GM21447 (cell line): ENCODE results near the gene JARID2.
"Not testable (repeated sequence)": the region's sequence is repeated elsewhere in the genome, so short reads cannot be mapped to it uniquely, and the experiment has no call there.

ENCODE experiments used
- ATAC-seq: cut with Tn5 transposase; IDR thresholded peaks from one replicate; pipeline ENCODE4 v1.9.1; 2021; ENCODE audit not compliant: unreplicated experiment

JARID2 gene

DNA sequence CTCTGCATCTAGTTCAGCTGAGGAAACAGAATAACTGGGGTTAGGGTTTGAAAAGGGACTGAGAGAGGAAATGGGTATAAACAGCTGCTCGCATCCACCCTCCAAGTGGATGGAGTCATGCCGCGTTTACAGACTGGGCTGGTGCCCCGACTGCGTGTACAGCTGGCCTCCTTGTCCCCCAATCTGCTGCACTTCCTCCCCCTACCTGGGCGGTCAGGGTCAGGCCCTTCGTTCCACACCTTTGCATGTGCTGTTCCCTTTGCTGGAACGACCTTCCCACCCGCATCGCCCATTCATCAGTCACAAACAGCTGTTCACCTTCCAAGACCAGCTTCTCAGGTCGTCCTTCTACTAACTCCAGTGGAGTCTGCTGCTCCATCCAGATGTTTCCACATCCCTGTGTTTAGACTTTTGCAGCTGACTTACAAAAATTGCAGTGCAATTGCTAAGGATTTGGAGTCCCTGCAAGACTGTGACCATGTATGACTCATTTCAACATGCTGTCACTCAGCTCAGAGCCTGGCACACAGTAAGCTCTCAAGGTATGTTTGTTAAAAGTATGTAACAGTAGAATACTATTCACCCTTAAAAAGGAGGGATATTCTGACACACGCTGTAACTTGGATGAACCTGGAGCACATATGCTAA, 287.6 kb downstream of the JARID2 start:
- no peak for ATAC-seq

DNA sequence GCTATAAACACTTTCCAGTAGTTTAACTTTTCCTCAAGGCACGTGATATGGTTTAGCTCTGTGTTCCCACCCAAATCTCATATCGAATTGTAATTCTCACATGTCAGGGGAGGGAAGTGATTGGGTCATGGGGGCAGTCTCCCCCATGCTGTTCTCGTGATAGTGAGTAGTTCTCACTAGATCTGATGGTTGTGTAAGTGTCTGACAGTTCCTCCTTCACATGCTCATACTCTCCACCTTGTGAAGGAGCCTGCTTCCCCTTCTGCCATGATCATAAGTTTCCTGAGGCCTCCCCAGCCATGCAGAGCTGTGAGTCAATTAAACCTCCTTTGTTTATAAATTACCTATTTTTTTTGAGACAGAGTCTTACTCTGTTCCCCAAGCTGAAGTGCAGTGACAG, 289.1 kb downstream of the JARID2 start:
- no peak for ATAC-seq

DNA sequence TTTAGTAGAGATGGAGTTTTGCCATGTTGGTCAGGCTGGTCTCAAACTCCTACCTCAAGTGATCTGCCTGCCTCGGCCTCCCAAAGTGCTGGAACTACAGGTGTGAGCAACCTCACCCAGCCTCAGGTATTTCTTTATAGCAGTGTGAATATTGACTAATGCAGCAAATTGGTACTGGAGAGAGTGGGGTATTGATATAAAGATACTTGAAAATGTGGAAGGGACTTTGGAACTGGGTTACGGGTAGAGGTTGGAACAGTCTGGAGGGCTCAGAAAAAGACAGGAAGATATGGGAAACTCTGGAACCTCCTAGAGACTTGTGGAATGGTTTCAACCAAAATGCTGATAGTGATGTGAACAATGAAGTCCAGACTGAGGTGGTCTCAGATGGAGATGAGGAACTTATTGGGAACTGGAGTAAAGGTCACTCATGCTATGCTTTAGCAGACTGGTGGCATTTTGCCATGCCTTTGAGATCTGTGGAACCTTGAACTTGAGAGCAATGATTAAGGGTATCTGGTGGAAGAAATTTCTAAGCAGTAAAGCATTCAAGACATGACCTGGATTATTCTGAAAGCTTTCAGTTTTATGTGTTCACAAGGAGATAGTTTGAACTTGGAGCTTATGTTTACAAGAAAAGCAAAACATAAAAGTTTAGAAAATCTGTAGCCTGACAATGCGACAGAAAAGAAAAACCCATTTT, 289.8 kb downstream of the JARID2 start:
- no peak for ATAC-seq

DNA sequence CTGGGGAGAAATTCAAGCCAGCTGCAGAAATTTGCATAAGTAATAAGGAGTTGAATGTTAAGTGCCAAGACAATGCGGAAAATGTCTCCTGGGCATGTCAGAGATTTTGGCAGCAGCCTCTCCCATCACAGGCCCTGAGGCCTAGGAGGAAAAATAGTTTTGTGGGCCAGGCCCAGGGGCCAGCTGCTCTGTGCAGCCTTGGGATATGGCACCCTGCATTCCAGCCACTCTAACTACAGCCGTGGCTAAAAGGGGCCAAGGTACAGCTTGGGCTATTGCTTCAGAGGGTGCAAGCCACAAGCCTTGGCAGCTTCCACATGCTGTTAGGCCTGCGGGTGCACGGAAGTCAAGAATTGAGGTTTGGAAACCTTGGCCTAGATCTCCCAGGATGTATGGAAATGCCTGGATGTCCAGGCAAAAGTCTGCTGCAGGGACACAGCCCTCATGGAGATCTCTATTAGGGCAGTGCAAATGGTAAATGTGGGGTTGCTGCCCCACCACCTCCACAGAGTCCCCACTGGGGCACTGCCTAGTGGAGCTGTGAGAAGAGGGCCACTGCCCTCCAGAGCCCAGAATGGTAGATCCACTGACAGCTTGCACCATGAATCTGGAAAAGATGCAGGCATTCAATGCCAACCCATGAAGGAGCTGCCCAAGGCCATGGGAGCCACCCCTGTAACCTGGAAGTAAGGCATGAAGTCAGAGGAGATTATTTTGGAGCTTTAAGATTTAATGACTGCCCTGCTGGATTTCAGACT, 290.5 kb downstream of the JARID2 start:
- no peak for ATAC-seq

DNA sequence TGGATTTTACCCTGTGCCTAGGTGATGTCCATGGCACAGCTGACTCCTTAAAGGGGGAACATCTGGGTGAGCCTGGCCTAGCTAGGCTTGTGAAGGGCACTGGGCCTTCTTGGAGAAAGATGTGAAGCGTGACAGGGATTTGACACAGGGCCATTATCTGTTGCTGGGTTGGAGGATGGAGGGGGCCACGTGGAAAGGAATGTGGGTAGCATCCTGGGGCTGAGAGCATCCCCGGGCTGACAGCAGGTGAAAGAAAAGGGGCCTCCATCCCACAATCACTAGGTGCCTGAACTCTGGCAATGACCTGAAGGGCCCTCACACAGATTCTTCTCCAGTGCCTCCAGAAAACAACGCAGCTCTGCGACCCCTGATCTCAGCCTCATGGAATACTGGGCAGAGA, 292.2 kb downstream of the JARID2 start:
- ATAC-seq: no peak

DNA sequence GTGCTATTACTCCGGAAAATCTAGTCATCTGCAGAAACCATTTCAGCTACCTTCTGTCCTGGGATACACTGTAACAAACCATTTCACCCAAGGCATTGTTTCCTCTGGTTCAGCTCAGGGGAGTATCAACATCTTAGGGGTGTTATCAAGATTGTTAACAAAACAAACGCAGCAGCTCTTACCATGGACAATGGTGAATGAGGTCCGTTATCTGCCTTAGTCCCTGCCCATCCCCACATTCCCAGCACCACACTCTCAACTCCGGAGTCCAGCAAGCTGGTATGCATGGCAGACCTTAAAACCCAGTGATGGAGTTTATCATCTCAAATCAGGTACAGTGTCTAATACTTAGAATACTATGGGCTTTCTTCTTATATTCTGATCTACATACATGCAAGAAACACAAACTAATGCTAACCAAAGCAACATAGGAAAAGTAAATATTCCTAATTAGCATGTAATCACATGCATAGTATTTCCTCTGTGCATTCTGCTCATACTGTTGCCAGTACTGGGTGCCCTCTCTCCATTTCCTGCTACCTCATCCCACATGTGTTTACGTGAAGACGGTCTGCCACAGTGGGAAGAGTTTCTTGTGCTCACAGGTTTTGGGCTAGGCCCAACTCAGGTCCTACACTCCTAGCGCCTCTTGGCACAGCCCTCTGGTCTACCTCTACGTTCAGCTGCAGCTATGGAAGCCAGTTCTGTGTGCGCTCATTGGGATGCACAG, 293.1 kb downstream of the JARID2 start:
- ATAC-seq: no peak

DNA sequence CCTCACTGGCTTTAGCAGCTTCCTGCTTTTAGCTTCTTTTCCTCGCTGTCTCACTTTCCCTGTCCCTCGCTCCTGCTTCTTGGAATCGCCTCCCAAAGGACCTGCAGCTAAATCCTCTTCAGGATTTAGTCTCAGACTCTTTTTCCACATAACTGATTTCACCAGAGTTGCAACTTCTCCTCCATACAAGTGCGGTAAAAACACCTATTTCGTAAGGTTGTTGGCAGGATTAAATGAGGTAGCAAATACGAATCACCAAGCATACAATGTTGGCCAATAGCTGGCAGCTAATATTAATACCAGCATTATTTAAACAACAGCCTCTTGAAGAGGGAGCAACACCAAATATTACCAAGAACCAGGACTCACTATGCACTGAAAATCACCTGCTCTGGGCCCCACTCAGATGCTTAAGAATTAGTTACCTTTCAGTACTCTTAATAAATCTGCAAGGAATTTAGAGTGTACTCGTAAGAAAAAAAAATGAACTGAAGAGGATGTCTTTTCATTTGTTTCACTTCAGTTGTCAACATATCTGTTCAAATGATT, 293.9 kb downstream of the JARID2 start:
- no peak for ATAC-seq

DNA sequence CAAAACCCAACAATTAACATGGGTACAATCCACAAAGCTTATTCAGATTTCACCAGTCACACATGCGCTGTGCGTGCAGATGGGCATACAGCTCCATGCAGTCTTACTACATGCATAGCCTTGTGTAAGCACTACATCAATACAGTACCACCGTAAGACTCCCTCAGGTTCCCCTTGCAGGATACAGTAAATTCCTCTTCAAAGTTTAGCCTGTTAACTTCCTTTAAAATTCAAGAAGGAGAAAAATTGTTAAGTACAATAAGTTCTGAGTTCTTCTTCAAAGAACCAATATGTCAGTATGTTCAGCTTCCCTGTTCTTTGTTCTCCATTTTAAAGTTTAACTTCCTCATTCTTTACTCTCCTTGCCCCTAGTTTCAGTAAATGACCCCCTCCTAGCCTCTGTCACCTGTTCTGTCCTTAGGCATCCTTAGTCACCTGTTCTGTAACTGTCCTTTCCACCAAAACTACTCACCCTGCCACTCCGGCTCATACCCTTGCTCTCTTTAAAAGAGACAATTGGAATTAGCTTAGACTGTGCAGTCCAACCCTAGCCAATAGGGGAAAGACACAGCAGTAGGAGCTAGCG, 297.6 kb downstream of the JARID2 start:
- ATAC-seq: not testable (repeated sequence)

DNA sequence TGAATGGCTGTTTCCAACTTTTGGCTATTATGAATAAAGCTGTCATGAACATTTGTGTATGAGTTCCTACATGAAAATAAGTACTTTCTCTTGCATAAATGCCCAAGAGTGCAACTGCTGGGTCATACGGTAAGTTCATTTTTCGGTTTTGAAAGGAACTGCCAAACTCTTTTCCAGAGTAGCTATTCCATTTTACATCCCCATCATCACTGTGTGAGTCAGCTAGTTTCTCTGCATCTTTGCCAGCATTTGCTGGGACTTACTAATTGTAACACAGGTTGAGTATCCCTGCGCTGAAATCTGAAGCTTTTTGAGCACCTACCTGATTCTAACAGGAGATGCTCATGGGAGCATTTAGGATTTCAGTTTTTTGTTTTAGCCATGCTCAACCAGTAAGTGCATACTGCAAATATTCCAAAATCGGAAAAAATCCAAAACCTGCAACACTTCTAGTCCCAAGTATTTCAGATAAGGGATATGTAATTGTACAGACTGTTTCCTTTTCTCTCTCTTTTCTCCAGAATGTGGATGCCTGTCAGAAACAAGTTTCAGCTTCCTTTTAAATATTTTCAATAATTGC, 298.5 kb downstream of the JARID2 start:
- ATAC-seq: no peak

DNA sequence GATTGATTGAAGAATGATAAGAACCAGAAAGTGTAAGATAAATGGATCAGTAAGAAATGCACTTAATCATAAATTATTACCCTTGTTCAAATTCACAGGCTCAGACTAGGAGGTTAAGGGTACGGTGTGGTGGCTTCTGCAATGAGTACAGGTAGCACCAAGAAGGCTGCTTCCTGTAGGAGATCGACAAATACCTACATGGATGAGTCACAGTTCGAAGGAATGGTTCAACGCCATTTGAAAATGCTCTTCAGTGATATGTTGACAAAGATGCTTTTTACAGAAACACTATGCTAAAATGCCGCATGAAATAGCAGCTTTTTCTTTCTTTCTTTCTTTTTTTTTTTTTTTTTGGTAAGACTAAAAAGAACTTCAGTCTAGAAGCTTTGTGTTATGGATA, 300.7 kb downstream of the JARID2 start:
- ATAC-seq: no peak

DNA sequence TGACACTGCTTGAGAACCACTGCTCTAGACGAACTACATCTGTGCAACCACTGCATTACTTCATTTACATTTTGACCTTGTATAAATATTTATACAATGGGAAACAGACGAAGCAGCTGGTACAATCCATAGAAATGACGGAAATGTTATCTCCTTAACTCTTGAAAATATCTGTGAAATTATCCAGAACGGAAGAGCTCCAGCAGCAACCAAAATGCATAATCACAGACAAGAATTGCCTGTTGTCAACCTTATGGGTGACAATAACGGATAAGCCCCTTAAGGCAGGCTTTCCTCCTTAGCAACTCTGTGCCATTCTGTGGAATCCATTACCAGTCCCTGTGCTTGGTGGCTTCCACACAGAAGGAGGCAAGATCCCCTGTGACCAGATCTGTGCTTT, 301.5 kb downstream of the JARID2 start:
- ATAC-seq: no peak

DNA sequence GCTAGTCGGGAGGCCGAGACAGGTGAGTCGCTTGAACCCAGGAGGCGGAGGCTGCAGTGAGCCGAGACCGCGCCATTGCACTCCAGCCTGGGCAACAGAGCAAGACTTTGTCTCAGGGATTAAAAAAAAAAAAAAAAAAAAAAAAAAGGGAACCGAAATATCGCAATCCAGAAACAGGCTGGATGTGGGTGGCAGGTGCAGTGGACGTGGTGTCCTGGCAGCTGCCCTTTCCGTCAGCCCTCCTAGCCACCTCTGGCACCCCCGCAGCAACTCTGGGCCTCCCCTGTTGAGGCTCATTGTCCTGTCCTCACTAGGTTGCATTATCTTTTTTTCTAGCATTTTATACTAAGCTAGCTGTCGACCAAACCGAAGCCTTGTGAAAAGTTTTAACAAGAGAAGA, 303.5 kb downstream of the JARID2 start:
- ATAC-seq: no peak

DNA sequence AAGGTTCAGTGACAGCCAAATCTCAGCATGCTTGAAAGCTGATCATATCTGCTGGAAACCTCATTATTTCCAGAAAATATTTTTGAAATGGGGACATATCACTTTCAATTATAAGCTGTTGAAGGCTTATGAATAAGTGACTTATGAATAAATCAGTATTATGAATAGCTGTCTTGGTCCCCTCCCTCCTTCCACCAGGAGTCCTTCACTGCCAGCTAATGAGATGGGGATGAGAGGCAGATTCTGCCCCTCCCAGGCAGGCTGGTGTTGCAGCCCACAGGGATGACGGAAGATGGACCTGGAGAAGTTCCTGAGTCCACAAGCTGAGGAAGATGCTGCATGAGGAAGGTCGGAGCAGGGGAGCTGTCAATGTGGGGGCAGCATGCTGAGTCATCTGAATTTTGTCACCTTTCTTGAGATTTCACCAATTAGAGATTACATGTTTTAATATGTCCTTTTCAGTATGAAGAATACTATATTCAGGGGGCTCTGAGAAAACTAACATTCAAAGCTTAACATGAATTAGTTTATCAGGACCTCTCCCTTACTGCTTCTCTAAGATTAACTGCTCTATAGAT, 304.8 kb downstream of the JARID2 start:
- no peak for ATAC-seq

DNA sequence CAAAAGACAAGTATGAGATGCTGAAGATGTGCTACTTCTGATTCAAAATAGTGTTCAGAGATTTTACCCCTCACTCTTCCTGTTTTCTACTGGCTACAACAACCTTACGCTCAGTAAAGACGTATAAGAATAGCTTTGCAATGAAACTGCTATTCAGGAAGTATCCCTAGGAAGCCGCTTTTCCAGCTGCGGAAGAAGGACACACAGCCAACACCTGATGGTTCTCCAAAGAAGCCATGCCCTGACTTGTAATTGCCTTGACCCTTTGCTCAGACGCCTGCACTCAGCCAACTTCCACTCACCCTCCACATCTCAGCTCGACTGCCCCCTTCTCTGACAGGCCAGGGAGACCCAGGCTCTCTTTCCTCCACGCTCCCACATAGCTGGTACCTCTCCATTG, 305.4 kb downstream of the JARID2 start:
- no peak for ATAC-seq

DNA sequence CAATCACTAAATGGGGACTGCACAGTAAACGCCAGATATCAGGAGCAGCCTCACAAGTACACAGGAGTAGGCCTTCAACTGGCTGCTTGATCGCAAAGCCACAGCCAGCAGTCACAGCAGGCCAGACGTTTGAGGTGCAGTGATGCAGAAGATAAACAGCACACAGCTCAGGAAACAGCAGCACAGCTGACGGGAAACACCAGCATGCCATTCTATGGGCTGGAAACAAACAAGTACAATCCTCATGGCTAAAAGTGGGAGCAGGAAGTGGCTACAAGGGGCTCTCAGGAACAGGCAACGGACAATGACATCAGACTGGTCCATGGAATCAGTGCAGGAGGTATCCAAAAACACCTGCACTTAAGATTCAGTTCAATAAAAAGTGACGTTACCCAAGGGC, 305.9 kb downstream of the JARID2 start:
- ATAC-seq: peak; percentile 51

DNA sequence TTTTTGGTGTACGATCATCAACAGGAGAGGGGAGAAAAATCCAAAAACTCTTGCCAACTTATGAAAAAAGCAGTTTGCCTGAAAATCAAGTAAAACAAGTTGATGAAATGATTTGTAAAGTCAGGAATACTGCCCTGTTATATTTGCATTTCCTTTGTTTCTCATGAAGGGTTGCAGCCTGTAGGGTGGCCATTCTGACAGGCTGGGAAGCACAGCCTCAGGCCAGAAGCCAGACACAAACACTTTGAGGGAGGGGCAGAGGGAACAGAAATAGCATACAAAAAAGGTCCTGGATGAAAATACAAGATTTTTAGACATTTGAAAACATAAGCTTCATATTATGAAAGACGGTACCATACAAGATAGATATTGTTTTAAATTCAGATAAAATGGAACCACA, 307.2 kb downstream of the JARID2 start:
- ATAC-seq: no peak

DNA sequence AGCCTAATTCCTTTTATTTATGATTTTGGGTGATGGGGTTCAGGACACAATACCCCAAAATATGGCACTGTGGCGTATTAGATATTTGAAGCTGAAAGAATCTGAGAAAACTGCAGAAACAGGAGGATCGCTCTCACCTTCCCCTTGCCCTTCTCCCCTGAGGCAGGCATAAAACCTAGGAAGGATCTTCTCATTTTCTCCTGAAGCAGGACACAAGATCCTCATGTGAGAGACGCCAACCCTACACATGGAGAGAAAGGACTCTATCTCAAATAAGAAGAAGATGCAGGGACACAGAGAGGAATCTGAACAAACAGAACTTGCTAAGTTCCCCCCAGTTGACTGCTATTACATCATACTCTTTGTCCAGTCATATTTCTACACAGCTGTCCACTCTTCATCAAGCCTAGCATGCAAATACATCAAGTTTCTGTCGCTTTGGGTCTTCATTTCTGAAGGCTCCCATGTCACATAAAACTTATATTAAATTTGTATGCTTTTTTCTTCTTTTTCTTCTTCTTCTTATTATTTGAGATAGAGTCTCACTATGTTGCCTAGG, 307.9 kb downstream of the JARID2 start:
- ATAC-seq: no peak

DNA sequence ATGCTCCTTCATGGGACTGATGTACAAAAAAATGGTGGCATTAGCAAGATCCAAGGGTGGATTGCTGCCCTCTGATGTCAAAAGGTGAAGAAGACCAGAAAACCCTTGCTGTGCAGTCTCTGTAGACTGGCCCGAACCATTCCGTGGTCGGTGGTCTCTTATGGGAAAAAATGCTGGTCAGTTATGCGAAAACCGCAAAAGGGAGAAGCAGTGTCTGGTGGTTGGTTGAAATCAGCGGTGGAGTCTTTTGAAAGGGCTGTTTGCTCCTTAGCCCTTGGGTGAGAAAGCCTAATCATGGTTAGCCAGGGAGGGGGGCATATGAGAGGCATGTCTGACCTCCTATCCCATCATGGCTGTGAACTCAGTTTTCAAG, 308.8 kb downstream of the JARID2 start:
- no peak for ATAC-seq

DNA sequence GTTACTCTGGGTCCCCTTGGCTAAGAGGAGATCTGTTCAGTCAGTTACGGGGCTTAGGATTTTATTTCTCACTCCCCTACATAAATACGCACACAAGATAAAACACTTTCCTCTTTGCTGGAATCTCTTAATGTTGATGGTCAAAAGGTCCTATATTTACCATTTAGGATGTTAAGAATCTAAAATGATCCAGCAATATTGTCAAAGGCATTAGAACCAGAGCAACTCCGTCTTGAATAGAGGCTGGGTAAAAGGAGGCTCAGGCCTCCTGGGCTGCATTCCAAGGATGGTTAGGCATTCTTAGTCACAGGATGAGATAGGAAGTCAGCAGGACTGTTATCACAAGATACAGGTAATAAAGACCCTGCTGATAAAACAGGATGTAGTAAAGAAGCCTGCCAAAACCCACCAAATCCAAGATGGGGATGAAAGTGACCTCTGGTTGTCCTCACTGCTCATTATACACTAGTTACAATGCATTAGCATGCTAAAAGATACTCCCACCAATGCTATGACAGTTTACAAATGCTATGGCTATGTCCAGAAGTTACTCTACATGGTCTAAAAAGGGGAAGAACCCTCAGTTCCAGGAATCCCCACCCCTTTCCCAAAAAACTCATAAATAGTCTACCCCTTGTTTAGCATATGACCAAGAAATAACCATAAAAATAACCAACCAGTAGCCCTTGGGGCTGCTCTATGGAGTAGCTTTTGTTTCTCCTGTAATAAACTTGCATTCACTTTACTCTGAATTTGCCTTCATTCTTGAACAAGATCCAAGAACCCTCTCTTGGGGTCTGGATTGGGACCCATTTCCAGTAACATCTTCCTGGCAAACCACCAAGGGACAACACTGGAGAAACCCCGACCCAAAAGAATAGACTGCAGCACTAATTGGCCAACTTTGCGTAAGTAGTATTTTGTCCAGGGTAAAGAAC, 309.5 kb downstream of the JARID2 start:
- no peak for ATAC-seq
